Measurements from ENCODE around the gene SPOCK3.
"Not testable (repeated sequence)": the region's sequence is repeated elsewhere in the genome, so short reads cannot be mapped to it uniquely, and the experiment has no call there.

- not testable (repeated sequence) for TF ChIP-seq CTCF (conservative IDR thresholded peaks at IDR 0.05; ENCODE audit: low read depth, low read length); EZH2 (IDR thresholded peaks at IDR 0.05; ENCODE audit: borderline replicate concordance, low read depth, low read length, poor library complexity, severe bottlenecking)
Measured at GRCh38 chr4:167281545-167281944, 47.3 kb upstream of the SPOCK3 start.
